HG03565 (cell line): ENCODE measurements around the gene BAZ2A.
"Not testable (repeated sequence)": the region's sequence is repeated elsewhere in the genome, so short reads cannot be mapped to it uniquely, and the experiment has no call there.

Experiments used
- ATAC-seq: cut with Tn5 transposase; IDR thresholded peaks from one replicate; pipeline ENCODE4 v1.9.1; 2021; ENCODE audit warnings: mild to moderate bottlenecking, moderate library complexity; ENCODE audit not compliant: unreplicated experiment

BAZ2A gene

GRCh38 chr12:56599797-56600196 lies 30.3 kb downstream of the BAZ2A start:
- no peak for ATAC-seq

GRCh38 chr12:56599041-56599440 lies 31.1 kb downstream of the BAZ2A start:
- no peak for ATAC-seq

GRCh38 chr12:56596815-56597214 lies 33.3 kb downstream of the BAZ2A start:
- no peak for ATAC-seq

GRCh38 chr12:56593909-56594621 lies 36.1 kb downstream of the BAZ2A start:
- ATAC-seq: no peak

- no peak for ATAC-seq
These were observed 38.2 kb downstream of the BAZ2A start for GRCh38 chr12:56591961-56592360.

- no peak for ATAC-seq
These were observed 39.0 kb downstream of the BAZ2A start for GRCh38 chr12:56591126-56591525.

- no peak for ATAC-seq
These were observed 39.8 kb downstream of the BAZ2A start for GRCh38 chr12:56590237-56590830.

GRCh38 chr12:56589783-56590182 lies 40.3 kb downstream of the BAZ2A start:
- ATAC-seq: no peak

- no peak for ATAC-seq
These were observed 45.0 kb downstream of the BAZ2A start for GRCh38 chr12:56585098-56585497.

- no peak for ATAC-seq
These were observed 48.5 kb downstream of the BAZ2A start for GRCh38 chr12:56581418-56582145.

- ATAC-seq: no peak
These were observed 51.1 kb downstream of the BAZ2A start for GRCh38 chr12:56578983-56579546.

GRCh38 chr12:56577248-56577647 lies 52.9 kb downstream of the BAZ2A start:
- not testable (repeated sequence) for ATAC-seq

GRCh38 chr12:56574210-56574609 lies 55.9 kb downstream of the BAZ2A start:
- ATAC-seq: no peak

- no peak for ATAC-seq
These were observed 57.8 kb downstream of the BAZ2A start for GRCh38 chr12:56572288-56572687.

GRCh38 chr12:56571121-56571520 lies 59.0 kb downstream of the BAZ2A start:
- no peak for ATAC-seq

GRCh38 chr12:56568146-56568545 lies 62.0 kb downstream of the BAZ2A start:
- no peak for ATAC-seq

- no peak for ATAC-seq
These were observed 64.5 kb downstream of the BAZ2A start for GRCh38 chr12:56565510-56566101.

- ATAC-seq: no peak
These were observed 79.1 kb downstream of the BAZ2A start for GRCh38 chr12:56551070-56551469.

- no peak for ATAC-seq
These were observed 83.4 kb downstream of the BAZ2A start for GRCh38 chr12:56546680-56547079.
